HCT116 (cell line): ENCODE data around the gene CYBA. TPM values are rescaled to one million over a fixed set of nuclear protein-coding genes. Genes with fewer than 3 reads are reported as not detected.
"Not testable (repeated sequence)": the region's sequence is repeated elsewhere in the genome, so short reads cannot be mapped to it uniquely, and the experiment has no call there.

Source experiments
- ATAC-seq: fragments of 200-7000 bp; cut with Tn5 transposase; 2 replicates; pipeline ENCODE4 v1.9.1; 2020; ENCODE audit warnings: mild to moderate bottlenecking, moderate library complexity
- BruUV-seq: library from RNA; stranded (reverse); fragments of 400-500 nt; replicated peaks from 2 replicates; lab custom pipeline; 2021; lab: Mats Ljungman, UMichigan
- CTCF ChIA-PET: fragments of 300-600 bp; sonication (Branson Sonifier 250); formaldehyde crosslinking; loops from one replicate; lab custom pipeline; 2021; ENCODE audit warnings: antibody characterized with exemption; lab: Charles Lee
- POLR2A ChIA-PET: fragments of 300-600, 350-600 bp; sonication (Branson Sonifier 250); formaldehyde crosslinking; loops from one replicate; lab custom pipeline; 2021; ENCODE audit warnings: antibody characterized with exemption; lab: Charles Lee
- RAD21 ChIA-PET, 2 experiments: fragments of 300-600 bp; sonication (Branson Sonifier 250); formaldehyde crosslinking; loops; one replicate each; lab custom pipeline; 2023; ENCODE audit warnings: low total read pairs in 2 of 2; ENCODE audit not compliant: uncharacterized antibody in 2 of 2, unreplicated experiment in 2 of 2, low non-redundant PET in 1 of 2; lab: Charles Lee
- DNase-seq: peaks from one replicate; pipeline ENCODE4 v3.0.0-alpha.2; 2010; ENCODE audit warnings: low read depth, low spot score
- H2AFZ ChIP-seq: fragments of 200-600 bp; shearing (Covaris generic), sonication (generic); 2 replicates; pipeline ENCODE4 v1.6.1; 2017; ENCODE audit warnings: low read depth, mixed run types, mixed read lengths, antibody characterized with exemption, low read length; ENCODE audit not compliant: poor library complexity, severe bottlenecking
- H3K27ac ChIP-seq: 2 replicates; pipeline ENCODE4 v1.5.1; 2012; ENCODE audit warnings: low read depth, low read length
- H3K27me3 ChIP-seq: fragments of 200-600 bp; sonication (generic); 2 replicates; pipeline ENCODE4 v1.6.1; 2016; ENCODE audit warnings: mixed run types, low read length, mixed read lengths; ENCODE audit not compliant: insufficient read depth
- H3K36me3 ChIP-seq, 2 experiments: fragments of 200-500 bp in 1 of 2; fragments of 200-600 bp in 1 of 2; sonication (Bioruptor generic) in 1 of 2; sonication (generic) in 1 of 2; 2 replicates each; pipeline versions ENCODE4 v1.5.1 to v1.6.1; 2014 to 2016; ENCODE audit warnings: low read length in 2 of 2, inconsistent platforms in 1 of 2, mixed read lengths in 1 of 2, mixed run types in 1 of 2; ENCODE audit not compliant: insufficient read depth in 2 of 2, control insufficient read depth in 1 of 2
- H3K4me1 ChIP-seq, 2 experiments: fragments of 200-600 bp in 1 of 2; sonication (generic) in 1 of 2; 2 replicates each; pipeline versions ENCODE4 v1.5.1 to v1.6.1; 2012 to 2017; ENCODE audit warnings: low read length in 2 of 2, inconsistent platforms in 1 of 2, mild to moderate bottlenecking in 1 of 2, mixed read lengths in 1 of 2, mixed run types in 1 of 2, moderate library complexity in 1 of 2; ENCODE audit not compliant: insufficient read depth in 2 of 2, control insufficient read depth in 1 of 2
- H3K4me2 ChIP-seq: fragments of 200-600 bp; sonication (generic); 2 replicates; pipeline ENCODE4 v1.6.1; 2017; ENCODE audit warnings: mixed run types, low read length, mixed read lengths
- H3K4me3 ChIP-seq, 2 experiments: fragments of 200-600 bp in 1 of 2; sonication (generic) in 1 of 2; replicated peaks in 1 of 2; 2 replicates each; pipeline ENCODE4 v1.5.1; 2011 to 2016; ENCODE audit warnings: low read length in 2 of 2, control low read depth in 1 of 2, low read depth in 1 of 2, mild to moderate bottlenecking in 1 of 2, mixed read lengths in 1 of 2, mixed run types in 1 of 2
- H3K79me2 ChIP-seq: fragments of 200-600 bp; sonication (generic); 2 replicates; pipeline ENCODE4 v1.6.1; 2017; ENCODE audit warnings: mild to moderate bottlenecking, mixed run types, low read length, moderate library complexity, mixed read lengths; ENCODE audit not compliant: insufficient read depth
- H3K9ac ChIP-seq: fragments of 200-600 bp; sonication (generic); 2 replicates; pipeline ENCODE4 v1.6.1; 2016; ENCODE audit warnings: low read length, mixed read lengths
- H3K9me2 ChIP-seq: fragments of 200-600 bp; sonication (generic), shearing (Covaris generic); 2 replicates; pipeline ENCODE4 v1.6.1; 2017; ENCODE audit warnings: mixed run types, mild to moderate bottlenecking, moderate library complexity; ENCODE audit not compliant: insufficient read depth
- H3K9me3 ChIP-seq, 2 experiments: fragments of 200-500 bp in 1 of 2; fragments of 200-600 bp in 1 of 2; sonication (Bioruptor generic) in 1 of 2; sonication (generic) in 1 of 2; 2 replicates each; pipeline ENCODE4 v1.6.1; 2014 to 2017; ENCODE audit warnings: low read length in 2 of 2, mixed read lengths in 2 of 2, inconsistent platforms in 1 of 2, low read depth in 1 of 2, mild to moderate bottlenecking in 1 of 2, mixed run types in 1 of 2, moderate library complexity in 1 of 2; ENCODE audit not compliant: control insufficient read depth in 1 of 2, insufficient read depth in 1 of 2
- H4K20me1 ChIP-seq: fragments of 200-600 bp; sonication (generic), shearing (Covaris generic); 2 replicates; pipeline ENCODE4 v1.6.1; 2017; ENCODE audit warnings: mixed run types, mild to moderate bottlenecking, moderate library complexity; ENCODE audit not compliant: insufficient read depth
- EGR1 ChIP-seq: IDR thresholded peaks from 2 replicates; pipeline ENCODE4 v1.6.1; 2012; ENCODE audit warnings: low read depth
- intact Hi-C: fragments of 100-400 bp; cut with micrococcal nuclease; formaldehyde crosslinking; loops from 2 replicates; pipeline ENCODE4 v1.10.0; 2022
- total RNA-seq: library from RNA; stranded (reverse); gene quantifications from one replicate; pipeline ENCODE4 v1.2.1, GENCODE V29; 2021; ENCODE audit not compliant: unreplicated experiment
- TF ChIP-seq, protein P1 (sequence below), 3 experiments: fragments of 200-600 bp in 1 of 3; sonication (generic) in 1 of 3; IDR thresholded peaks in 2 of 3; conservative IDR thresholded peaks in 1 of 3; 2 replicates each; pipeline ENCODE4 v1.5.1; 2012 to 2017; ENCODE audit warnings: low read depth in 2 of 3, low read length in 2 of 3, antibody characterized with exemption in 1 of 3, borderline replicate concordance in 1 of 3, control low read depth in 1 of 3, mild to moderate bottlenecking in 1 of 3, mixed read lengths in 1 of 3, mixed run types in 1 of 3, moderate library complexity in 1 of 3; ENCODE audit not compliant: insufficient read depth in 1 of 3

The CYBA gene
- total RNA-seq, 1 experiment from 2014 or later: 321 TPM

DNA sequence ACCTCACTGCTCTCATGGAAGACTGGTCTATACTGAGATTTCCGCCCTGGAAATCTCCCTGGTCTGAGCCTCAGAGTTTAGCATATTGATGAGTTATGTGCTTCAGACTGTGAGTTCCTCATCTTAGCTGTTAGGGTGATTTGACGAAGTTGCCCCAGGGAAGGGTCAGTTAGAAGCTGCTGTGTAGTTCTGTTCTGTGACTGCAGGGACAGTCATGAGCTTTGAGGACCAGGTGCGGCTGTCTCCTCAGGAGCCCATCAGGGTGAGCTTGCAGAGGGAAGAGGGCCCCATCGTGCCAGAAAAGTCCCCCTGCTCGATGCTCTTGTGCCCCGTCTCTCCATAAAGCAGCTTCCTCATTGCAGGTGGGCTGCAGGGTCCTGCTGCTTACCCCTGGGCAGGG, 40.8 kb downstream of the CYBA start:
- TF ChIP-seq, protein P1, sequence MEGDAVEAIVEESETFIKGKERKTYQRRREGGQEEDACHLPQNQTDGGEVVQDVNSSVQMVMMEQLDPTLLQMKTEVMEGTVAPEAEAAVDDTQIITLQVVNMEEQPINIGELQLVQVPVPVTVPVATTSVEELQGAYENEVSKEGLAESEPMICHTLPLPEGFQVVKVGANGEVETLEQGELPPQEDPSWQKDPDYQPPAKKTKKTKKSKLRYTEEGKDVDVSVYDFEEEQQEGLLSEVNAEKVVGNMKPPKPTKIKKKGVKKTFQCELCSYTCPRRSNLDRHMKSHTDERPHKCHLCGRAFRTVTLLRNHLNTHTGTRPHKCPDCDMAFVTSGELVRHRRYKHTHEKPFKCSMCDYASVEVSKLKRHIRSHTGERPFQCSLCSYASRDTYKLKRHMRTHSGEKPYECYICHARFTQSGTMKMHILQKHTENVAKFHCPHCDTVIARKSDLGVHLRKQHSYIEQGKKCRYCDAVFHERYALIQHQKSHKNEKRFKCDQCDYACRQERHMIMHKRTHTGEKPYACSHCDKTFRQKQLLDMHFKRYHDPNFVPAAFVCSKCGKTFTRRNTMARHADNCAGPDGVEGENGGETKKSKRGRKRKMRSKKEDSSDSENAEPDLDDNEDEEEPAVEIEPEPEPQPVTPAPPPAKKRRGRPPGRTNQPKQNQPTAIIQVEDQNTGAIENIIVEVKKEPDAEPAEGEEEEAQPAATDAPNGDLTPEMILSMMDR (IDR thresholded peaks at IDR 0.05 in 2 of 3, conservative IDR thresholded peaks at IDR 0.05 in 1 of 3; ENCODE audit: borderline replicate concordance in 1 of 3, insufficient read depth in 1 of 3, low read depth in 2 of 3, low read length in 2 of 3): peak in 2 of 3 experiments; percentile 33 to 38; a peak in 3 of 6 replicates
- TF ChIP-seq EGR1: no peak
- no TSS peak for BruUV-seq
- intact Hi-C loops: no loop called here

DNA sequence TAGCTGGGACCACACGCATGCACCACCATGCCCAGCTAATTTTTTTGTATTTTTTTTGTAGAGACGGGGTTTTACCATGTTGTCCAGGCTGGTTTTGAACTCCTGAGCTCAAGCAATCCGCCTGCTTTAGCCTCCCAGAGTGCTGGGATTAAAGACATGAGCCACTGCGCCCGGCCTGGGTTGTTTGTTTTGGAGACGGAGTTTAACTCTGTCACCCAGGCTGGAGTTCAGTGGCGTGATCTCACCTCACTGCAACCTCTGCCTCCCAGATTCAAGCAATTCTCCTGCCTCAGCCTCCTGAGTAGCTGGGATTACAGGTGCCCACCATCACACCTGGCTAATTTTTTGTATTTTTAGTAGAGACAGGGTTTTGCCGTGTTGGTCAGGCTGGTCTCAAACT, 41.4 kb downstream of the CYBA start:
- DNase-seq, H3K4me2 ChIP-seq, ATAC-seq, intact Hi-C loops, H3K9me3 ChIP-seq, H3K27ac ChIP-seq, H3K4me3 ChIP-seq, H3K27me3 ChIP-seq, H4K20me1 ChIP-seq, BruUV-seq, H3K4me1 ChIP-seq, CTCF ChIA-PET, POLR2A ChIA-PET, H3K9me2 ChIP-seq, RAD21 ChIA-PET, H3K9ac ChIP-seq, H2AFZ ChIP-seq: not testable (repeated sequence)
- peaks cover 41% of the 10 kb centered on the region for H3K79me2 ChIP-seq
- peaks cover 29 to 59% of the 10 kb centered on the region in 2 experiments; a peak in 3 of 4 replicates for H3K36me3 ChIP-seq

More for the DNA sequence above, 40.8 kb downstream of the CYBA start:
- ChIA-PET CTCF (no interaction called here), POLR2A (no interaction called here), RAD21 (no interaction called here)
- Histone ChIP-seq H3K9me3 (no peaks in the 10 kb centered on the region), H4K20me1 (peaks cover 9% of the 10 kb centered on the region; the same call in 1 of the 2 replicates), H3K27me3 (no peaks in the 10 kb centered on the region), H2AFZ (no peak overlapping the region), H3K4me1 (no peaks in the 10 kb centered on the region), H3K4me3 (no peak overlapping the region), H3K79me2 (peaks cover 47% of the 10 kb centered on the region), H3K9me2 (no peaks in the 10 kb centered on the region), H3K36me3 (peaks cover 24 to 59% of the 10 kb centered on the region in 2 experiments; a peak in 3 of 4 replicates), H3K9ac (no peak overlapping the region), H3K27ac (no peak overlapping the region), H3K4me2 (no peak overlapping the region)
- DNase-seq (no peak), ATAC-seq (0 out of 2 replicates have a peak, but pooled peaks have one; percentile 55)
